NCI-H748 (cell line): ENCODE data around the gene CFAP57.

ENCODE experiments used
- DNase-seq: peaks from one replicate; lab custom pipeline; 2025; ENCODE audit not compliant: unreplicated experiment; lab: John Stamatoyannopoulos, UW

CFAP57 gene

GRCh38 chr1:43296207-43296606 is 124.1 kb downstream of the CFAP57 start:
- no peak for DNase-seq

GRCh38 chr1:43298055-43298454 is 125.9 kb downstream of the CFAP57 start:
- no peak for DNase-seq

- no peak for DNase-seq
Measured at GRCh38 chr1:43299101-43299500, 127.0 kb downstream of the CFAP57 start.

- DNase-seq: no peak
Measured at GRCh38 chr1:43300378-43301094, 128.4 kb downstream of the CFAP57 start, which contains the start of gene TIE1. TSS of gene TIE1 (plus strand) at chr1:43300982. CDS start at chr1:43301072, 90 bp downstream.

- no peak for DNase-seq
Measured at GRCh38 chr1:43302201-43302600, 130.1 kb downstream of the CFAP57 start.

GRCh38 chr1:43302721-43303470 is 130.8 kb downstream of the CFAP57 start:
- DNase-seq: no peak

- DNase-seq: no peak
Measured at GRCh38 chr1:43303471-43304313, 131.6 kb downstream of the CFAP57 start.
